HL-60 (cell line): ENCODE results near the gene PIGR.

Source experiments
- DNase-seq, 2 experiments: peaks; one replicate each; pipeline ENCODE4 v3.0.0-alpha.2; 2010 to 2020; ENCODE audit warnings: low read depth in 1 of 2, low spot score in 1 of 2
- H3K27ac ChIP-seq: fragments of 250-450 bp; sonication (Bioruptor Pico); replicated peaks from 2 replicates; pipeline ENCODE4 v1.5.1; 2020; ENCODE audit warnings: mild to moderate bottlenecking, moderate library complexity
- H3K27me3 ChIP-seq: fragments of 250-450 bp; sonication (Bioruptor Pico); 2 replicates; pipeline ENCODE4 v1.5.1; 2021; ENCODE audit warnings: mild to moderate bottlenecking, moderate library complexity; ENCODE audit not compliant: insufficient read depth, poor library complexity, severe bottlenecking
- H3K4me3 ChIP-seq: replicated peaks from 2 replicates; pipeline ENCODE4 v1.5.1; 2011; ENCODE audit warnings: mild to moderate bottlenecking, control low read depth, low read length; ENCODE audit not compliant: insufficient read depth
- CTCF ChIP-seq: IDR thresholded peaks from one replicate; pipeline ENCODE4 v1.5.1; 2011; ENCODE audit warnings: low read length, control low read depth, inconsistent platforms; ENCODE audit not compliant: insufficient read depth
- GABPA ChIP-seq: IDR thresholded peaks from 2 replicates; pipeline ENCODE4 v1.6.1; 2012; ENCODE audit warnings: low read depth
- POLR2AphosphoS5 ChIP-seq: IDR thresholded peaks from 2 replicates; pipeline ENCODE4 v1.6.1; 2012; ENCODE audit warnings: low read depth
- REST ChIP-seq: IDR thresholded peaks from 2 replicates; pipeline ENCODE4 v1.6.1; 2012; ENCODE audit warnings: low read depth; ENCODE audit not compliant: insufficient replicate concordance
- SPI1 ChIP-seq: IDR thresholded peaks from 2 replicates; pipeline ENCODE4 v1.6.1; 2012; ENCODE audit warnings: low read depth, mild to moderate bottlenecking, borderline replicate concordance

PIGR gene

GRCh38 chr1:206957639-206958038, 11.4 kb upstream of the PIGR start:
- H3K4me3 ChIP-seq: no peak overlapping the region
- DNase-seq: no peak
- no peak overlapping the region for H3K27ac ChIP-seq
- TF ChIP-seq SPI1 (no peak), CTCF (no peak), POLR2AphosphoS5 (no peak), REST (no peak), GABPA (no peak)
- H3K27me3 ChIP-seq: no peaks in the 10 kb centered on the region

- no peak for TF ChIP-seq GABPA
- TF ChIP-seq SPI1: no peak
- no peak for TF ChIP-seq CTCF
- TF ChIP-seq REST: no peak
- no peak for TF ChIP-seq POLR2AphosphoS5
- no peak overlapping the region for H3K4me3 ChIP-seq
- no peak for DNase-seq
- H3K27ac ChIP-seq: no peak overlapping the region
- no peaks in the 10 kb centered on the region for H3K27me3 ChIP-seq
Observed at GRCh38 chr1:206955476-206956451, 9.5 kb upstream of the PIGR start.

- Histone ChIP-seq H3K27ac (no peak overlapping the region), H3K27me3 (no peaks in the 10 kb centered on the region), H3K4me3 (no peak overlapping the region)
- TF ChIP-seq REST (no peak), CTCF (no peak), SPI1 (no peak), POLR2AphosphoS5 (no peak), GABPA (no peak)
- no peak for DNase-seq
Observed at GRCh38 chr1:206954459-206955342, 8.4 kb upstream of the PIGR start.
